HuH-7 (cell line): Measurements from ENCODE around the gene NELL1.
A peak's percentile ranks its signal among the peaks of the same experiment; 100 is the strongest.
"Not testable (repeated sequence)": the region's sequence is repeated elsewhere in the genome, so short reads cannot be mapped to it uniquely, and the experiment has no call there.

Experiments
- DNase-seq: peaks from one replicate; pipeline ENCODE4 v3.0.0; 2011; ENCODE audit warnings: low spot score

NELL1 gene

DNA sequence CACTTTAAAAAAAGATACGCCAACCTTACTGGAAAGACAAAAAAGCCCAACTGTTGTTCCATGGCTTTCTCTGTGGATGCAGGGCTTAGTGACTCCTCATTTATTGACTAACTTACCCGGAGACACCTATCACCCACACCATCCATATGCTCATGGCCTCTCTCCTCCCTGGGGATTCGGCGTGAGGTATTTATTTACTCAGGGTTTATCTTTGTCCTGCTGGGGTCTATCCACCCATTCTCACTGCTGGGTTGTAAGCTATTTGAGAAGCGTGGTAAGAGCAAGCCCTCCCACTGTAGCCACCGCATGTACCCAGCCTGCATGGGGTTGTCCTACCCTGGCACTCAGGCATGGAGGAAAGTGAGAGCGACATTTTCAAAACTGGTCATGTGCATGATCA is 93.6 kb downstream of the NELL1 start:
- no peak for DNase-seq

DNA sequence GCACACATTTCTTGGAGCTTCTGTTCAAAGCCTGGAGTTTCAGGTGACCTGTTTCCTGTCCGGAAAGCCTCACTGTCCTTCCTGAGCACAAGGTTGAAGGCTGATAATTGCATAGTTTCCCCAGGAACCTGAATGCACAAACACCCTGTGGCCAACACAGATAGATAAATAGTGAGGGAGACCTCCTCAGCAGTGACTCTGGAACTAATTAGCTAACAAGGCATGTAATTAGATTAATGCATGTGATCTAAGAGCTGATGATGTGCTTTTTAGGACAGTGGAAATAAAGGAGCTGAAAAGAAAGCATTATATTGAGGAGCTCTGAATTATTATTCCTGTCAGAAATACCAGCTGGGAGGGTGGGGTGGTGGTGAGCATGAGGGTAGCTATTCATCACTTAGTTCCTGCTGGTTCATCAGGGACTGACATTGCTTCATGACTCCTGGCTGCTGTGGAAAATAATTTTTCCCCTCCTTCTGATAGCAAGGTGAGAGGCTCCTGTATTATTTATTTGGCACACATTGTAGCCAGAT is 101.1 kb downstream of the NELL1 start:
- DNase-seq = no peak

DNA sequence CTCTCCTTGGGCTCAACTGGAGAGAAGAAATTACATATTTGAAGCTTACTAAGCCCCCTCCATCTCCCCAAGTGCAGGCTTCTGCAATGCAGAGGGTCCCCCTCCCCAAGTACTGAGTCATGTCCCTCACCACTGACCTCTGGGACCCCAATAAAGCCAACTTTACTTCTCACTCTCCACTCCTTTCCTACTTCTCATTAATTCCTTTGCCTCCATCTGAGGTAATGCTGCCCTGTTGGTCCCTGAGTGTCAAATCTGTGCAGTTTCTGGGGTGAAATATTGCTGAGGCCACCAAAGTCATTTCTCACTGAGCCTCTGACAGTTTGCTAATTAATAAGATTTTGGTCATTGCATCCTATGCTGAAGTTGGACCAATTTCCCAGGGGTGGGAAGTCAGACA is 101.6 kb downstream of the NELL1 start:
- DNase-seq = no peak

DNA sequence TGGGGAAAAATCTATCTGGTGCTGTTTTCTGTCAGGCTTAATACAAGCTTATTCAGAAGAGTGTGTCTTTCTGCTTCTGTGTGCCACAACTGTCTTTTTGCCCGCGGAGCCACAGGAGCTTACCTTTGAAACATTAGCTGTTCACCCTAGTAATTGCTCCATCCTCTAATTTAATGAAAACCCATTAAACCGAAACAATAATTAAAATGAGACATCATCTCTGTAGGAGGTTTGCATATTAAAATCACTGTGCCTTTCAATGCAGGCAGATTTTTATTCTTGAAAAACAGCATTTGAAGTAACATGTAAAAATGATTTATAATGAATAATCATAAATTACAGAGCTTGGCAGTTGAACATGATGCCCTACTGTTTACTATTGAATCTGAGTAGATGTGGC is 102.3 kb downstream of the NELL1 start:
- DNase-seq = no peak

DNA sequence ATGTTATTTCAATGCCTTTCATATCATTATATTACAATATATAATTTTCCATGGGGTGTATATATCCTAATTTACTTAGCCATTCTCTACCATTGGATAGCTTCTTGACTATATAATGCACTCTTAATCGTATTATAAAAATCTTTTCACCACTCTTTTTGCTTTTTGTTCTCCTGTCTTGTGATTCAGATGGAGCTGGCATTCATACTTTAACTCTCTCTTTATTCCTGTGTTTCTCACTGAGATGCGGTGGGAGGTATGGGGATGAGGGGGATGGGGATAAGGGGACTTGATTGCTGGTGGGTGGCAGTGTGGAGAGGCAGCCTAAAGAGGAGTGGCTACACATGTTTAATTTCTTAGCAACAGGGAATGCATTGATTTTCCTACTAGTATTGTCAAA is 105.9 kb downstream of the NELL1 start:
- DNase-seq = no peak

DNA sequence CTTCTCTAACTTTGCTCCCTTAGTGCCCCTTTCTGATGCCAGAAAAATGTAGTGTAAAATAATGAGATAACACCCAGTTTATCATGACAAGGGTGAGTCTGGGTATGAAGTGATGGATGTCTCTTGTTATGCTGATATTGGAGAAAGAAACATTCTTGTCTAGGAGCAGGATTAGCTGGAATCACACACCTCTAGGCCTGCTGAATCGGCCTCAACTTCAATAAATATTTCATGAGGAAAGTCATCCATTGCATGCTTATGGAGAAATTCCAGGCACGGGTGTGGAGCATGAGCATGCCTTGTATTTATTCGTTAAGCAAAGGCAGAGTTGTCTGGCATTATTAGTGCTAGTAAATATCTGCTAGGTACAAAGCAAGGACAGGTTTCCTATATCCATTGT is 113.4 kb downstream of the NELL1 start:
- no peak for DNase-seq

DNA sequence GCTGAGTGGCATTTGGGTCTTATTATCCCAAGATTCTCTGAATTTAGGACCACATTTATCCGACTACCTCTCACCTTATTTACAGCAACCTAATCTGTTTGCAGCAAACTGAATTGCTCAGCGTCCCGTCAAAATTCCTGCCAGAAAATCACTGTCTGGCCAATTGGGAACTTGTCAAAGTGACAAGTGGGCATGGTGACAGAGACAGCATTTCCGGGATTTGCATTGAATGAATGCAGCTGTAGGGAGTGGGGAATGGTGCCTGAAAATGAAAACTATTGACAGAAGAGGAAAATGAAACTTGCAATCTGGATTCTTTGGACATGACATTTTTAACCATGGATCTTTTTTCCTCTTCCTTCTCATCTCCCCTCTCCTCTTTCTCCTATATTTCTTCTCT is 113.8 kb downstream of the NELL1 start:
- no peak for DNase-seq

DNA sequence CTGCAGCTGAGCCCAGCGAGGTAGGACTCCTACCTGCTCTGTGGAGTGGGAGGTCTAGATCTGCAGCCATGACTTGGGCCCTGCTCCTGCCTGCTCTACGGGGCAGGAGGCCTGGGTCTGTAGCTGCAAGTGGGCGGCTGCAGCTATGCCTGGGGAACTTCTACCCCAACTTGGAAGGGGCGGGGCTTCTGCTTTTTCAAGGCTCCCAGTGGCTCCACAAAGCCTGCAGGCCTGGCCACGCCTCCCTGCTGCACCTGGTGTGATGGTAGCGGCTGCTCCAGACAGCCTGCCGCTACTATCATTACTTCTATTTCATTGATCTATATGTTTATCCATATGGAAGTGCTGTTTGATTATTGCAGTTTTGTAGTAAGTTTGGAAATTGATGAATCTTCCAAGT is 121.2 kb downstream of the NELL1 start:
- DNase-seq = no peak

DNA sequence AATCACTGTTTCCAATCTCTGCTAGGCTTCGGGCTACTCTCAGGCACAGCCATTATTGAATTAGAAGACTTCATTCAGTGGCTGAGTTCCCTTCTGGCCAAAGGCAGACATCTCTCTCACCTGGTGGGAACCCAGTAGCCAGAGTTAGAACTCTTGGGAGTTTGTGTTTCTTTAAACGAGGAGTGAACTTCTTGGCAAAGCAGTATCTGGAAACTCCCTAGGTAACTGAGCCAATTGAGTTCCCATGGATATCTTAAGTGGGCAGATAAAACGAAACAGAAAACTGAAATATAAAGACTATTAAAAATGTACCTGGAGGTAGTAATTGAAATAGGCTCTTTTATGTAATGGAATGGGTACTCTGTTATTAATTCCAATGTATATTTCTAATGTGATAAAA is 125.6 kb downstream of the NELL1 start:
- no peak for DNase-seq

DNA sequence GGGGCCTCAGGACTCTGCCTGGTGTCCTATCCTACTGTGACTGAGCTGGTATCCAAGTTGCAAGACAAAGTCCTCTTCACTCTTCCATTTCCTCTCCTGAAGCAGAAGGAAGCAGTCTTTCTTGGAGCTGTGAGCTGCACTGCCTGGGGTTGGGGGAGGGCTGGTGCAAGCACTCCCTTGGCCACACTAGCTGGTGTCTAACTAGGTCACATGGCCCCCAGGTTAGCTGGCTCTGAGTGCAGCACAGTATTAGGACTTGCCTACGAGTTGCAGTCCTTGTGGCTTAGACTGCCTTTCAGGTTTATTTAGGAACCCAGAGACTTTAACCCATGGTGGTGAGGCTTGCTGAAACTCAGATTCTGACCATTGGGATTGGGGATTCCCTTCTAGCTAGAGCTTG is 138.9 kb downstream of the NELL1 start:
- DNase-seq = no peak

DNA sequence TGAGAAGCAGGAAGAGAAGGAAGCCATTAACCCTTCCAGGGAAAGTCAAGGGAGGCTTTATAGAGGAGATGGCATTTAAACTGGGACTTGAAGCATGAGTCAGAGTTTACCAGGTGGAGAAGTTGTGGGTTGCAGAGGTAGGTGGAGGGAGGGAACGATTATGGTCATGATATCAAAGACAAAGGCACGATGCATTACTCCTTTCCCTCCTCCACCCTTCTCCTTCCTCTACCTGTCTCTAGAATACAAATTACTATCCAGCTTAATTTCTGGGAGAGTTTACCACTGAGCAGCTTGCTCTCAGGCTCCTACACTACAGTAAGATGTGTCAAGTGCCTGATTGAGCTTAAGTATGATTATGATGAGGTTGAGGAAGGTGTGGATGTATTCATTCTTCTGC is 151.7 kb downstream of the NELL1 start:
- no peak for DNase-seq

DNA sequence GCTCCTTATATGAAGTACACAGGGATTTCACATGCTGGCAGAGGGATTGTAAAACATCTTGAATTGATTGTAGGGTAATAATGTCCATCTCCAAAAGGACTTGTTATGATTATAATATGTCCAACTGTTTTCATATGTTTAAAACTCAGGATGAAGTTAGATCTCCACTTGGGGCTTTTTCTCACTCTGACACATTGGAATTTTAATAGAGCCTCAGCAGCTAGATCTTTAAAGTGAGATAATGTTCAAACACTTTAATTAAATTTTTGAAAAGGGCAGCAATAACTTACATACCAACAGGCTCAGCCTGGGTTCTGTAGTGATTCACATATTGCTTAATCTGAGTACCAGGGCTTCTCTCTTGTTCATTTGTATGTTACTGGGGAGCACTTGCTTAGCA is 152.1 kb downstream of the NELL1 start:
- no peak for DNase-seq

DNA sequence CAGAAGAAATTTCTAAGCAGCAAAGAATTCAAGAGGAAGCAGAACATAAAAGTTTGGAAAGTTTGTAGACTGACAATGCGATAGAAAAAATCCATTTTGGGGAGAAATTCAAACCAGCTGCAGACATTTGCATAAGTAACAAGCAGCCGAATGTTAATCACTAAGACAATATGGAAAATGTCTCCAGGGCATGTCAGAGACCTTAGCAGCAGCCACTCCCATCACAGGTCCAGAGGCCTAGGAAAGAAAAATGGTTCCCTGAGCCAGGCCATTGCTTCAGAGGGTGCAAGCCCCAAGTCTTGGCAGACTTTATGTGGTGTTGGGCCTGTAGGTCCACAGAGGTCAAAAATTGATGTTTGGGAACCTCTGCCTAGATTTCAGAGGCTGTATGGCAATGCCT is 155.4 kb downstream of the NELL1 start:
- DNase-seq = no peak

DNA sequence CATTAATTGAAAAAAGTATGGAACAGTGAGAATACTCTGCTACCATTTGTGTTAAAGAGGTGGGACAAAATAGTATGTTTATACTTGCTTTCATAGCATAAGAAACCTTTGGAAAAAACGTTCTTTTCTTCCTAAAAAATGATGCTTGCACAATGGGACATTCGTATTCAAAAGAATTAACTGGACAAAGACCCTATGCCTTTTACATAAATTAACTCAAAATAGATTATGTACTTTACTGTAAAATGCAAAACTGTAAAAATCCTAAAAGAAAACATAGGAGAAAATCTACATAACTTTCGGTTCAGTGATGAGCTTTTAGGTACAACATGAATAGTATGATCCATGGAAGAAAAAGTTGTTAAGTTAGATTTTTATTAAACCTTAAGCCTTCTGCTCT is 166.2 kb downstream of the NELL1 start:
- no peak for DNase-seq

DNA sequence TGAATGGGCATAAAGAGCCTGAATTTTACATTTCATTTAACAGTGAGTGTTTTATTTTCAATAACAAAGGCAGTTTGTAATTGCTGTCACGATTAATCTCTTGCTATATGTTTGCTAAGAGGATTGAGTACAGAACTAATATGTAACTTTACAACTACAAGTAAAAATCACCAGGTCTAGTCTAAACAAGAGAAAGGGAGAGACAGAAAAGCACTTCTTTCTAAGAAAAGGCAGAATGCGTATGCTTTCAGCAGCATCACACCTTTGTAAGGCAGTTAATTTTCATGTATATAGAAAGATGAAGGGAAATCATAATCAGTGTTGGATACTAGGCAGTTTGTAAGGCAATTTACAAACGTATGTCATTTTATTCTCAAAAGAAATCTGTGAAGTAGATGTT is 169.8 kb downstream of the NELL1 start:
- no peak for DNase-seq

DNA sequence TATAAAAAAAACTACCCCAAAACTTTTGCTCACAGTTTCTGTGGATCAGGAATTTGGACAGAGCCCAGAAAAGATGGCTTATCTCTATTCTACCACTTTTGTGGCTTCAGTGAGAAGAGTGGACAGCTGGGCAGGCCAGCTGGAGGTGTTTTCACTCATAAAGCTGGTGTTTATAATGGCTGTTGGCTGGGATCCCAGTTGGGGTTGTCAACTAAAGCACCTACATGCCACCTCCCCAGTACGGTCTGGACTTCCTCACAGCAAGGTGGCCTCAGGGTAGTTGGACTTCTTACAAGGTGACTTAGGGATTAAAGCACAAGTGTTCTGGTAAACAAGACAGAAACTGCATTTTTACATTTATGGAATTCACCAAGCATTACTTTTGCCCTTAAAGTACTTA is 171.0 kb downstream of the NELL1 start:
- DNase-seq = no peak

DNA sequence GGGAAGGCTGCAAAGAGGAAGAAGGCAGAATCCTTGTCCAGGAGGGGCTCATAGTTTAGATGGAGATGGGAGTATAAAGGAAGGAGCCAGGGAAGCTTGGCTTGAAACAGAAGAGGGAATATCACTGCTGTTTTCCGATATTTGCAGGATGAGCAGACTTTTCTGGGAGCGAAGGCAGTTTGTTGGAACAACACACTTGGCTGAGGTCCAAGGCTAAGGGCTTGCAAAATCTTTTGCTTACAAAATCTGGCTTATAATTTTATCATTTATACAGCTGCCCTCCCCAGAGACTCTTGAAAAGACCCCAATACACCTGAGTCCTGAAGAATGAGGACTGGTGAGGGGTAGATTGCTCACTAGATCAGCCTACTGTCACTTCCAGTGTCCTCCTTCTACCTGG is 174.8 kb downstream of the NELL1 start:
- no peak for DNase-seq

DNA sequence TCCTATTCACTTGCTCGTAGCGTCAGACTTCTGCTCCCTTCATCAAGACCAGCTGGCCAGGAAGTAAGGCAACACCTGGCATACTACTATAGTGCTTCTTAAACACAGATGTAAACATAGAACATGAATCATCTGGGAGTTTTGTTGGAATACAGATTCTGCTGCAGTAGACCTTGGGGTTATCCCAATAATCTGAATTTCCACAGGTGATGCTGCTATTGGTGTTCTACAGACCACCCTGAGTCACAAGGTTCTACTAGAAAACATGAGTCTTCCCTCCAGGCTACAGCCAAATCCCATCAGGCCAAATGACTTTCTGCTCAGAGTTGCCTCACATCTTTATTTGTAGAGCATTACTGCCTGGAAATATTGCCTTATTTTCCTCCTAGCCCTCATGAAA is 175.2 kb downstream of the NELL1 start:
- no peak for DNase-seq

DNA sequence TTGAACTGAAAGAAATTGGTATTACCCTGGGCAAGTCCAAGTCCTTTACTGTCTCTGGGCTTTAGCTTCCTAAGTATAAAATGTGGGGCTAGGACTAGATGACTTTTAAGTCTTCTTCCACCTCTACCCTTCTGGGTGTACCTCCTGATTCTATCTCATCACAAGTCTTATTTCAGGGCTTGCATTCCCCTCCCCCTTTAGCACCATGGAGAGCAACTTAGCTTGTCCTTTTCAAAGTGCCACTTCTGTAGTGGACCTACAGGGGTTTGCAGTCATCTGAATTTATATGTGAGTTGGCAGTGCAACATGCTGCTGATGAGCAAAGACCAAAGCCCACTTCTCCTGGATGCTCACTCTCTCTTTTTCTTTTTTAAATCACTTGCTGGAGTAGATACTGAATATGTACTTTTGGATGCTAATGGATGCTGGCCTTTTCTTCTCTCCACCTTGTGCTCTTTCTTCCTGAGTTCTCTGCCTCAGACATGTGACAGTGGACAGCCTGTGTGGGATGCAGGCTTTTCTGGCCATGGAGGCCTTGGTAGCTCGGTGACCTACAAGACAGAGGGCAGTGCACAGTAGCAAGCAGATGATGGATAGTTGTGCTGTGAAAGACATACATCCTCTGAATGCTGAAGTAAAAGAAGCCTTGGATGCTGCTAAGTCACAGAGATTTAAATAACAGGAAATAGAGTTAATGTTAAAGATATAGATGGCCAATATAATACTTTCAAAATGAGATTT is 185.0 kb downstream of the NELL1 start:
- no peak for DNase-seq

DNA sequence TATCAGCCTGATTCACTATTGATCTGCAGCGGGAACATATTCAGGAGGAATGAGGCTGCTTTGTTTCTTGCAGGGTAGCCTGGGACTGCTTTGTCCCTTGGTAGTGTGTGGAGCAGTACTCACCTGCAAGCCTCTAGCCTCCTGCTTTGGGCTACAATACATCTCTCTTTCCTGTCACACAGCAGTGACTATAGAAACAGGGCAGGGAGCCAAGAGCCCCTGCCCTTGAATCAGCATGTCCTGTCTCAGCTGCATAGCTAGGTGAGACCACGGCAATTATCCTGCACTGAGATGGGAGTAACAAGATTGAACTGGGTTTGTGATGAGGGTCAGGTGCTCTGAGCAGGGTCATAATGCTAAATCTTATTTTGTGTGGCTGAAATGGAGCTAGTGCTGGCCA is 191.9 kb downstream of the NELL1 start:
- no peak for DNase-seq

DNA sequence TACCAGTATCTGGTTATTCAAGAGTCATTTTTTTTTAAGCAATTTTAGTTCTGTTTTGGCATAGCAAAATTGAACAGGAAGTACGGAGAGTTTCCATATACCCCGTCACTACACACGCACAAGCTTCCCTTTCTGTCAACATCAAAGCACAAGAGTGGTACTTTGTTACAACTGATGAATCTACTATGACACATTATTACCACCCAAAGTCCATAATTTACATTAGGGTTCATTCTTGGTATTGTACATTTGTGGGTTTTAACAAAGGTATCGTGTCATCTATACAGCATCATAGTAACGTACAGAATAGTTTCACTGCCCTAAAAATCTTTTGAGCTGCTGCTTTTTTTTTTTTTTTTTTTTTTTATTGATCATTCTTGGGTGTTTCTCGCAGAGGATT is 192.9 kb downstream of the NELL1 start:
- DNase-seq = not testable (repeated sequence)

DNA sequence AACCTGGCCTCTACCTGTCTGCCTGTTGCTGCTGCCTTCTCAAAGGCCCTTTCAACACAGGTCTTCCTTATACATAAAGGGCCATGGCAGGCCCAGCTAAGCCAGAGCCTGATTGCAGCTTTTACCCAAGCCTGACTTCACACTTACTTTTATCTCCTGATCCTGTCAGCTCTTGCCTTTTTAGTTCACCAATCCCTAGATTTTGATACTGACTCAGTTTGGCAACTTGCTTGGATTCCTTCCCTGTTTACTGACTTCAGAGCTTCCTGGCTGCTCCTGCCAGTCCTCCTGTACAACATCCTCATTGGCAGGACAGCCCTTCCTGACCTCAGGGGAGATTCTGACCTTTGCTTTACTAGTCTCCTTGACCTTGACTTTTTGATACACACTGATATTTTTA is 195.2 kb downstream of the NELL1 start:
- no peak for DNase-seq

DNA sequence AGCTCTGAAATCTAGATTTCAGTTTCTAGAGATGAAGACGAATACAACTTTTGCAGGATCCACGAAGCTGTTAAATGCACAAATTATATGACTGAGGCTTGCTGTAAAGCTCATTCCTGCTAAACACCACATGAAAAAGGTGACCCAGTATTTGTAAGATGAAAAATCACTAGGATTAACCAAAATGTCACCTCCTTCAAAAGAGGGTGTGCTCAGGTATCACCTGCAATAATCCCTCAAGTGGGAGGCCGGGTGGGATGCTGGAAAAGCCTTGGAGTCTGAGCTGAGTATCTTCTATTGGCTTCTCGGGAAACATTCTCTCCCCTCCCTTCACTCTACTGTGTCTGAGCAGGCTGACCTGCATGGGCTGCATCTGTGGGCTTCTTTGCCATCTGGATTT is 195.8 kb downstream of the NELL1 start:
- DNase-seq = no peak

DNA sequence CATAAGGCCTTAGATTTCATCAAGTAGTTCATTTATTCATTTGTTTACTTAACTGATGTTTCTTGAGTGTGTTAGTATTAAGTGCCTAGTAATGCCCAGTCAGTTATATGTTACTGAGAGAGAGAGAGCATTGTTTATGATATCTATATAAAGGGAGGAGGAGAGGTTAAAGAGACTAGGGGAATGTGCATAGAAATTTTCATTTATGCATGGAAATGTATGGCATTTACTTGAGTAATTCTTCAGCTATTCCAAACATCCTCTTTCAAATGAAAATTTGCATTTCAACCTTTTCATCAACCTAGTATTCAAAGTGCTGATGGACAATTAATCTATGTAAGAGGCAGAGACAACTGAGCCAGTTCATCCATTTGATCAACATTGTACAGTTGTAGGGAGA is 199.7 kb downstream of the NELL1 start:
- no peak for DNase-seq

DNA sequence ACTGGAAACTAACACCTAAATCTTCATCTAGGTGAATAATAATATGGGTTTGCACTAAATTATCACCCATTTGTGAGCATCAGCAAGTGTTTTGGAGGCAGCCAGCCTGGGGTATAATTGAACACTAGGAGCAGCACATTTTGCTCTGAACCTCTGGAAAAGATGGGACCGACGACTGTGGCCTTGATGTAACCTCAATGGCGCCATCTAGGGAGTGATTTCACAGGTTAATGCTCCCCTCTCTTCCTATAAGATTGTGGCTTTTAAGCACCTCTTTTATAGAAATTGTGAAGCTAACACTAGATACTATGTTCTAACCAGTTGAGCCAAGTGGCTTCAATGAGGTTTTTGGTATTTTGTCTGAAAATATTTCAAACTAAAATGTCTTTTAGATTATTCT is 203.7 kb downstream of the NELL1 start:
- DNase-seq = peak; percentile 33
